PFSK-1 (cell line): ENCODE results near the gene XYLT1.

ENCODE experiments used
- POLR2AphosphoS5 ChIP-seq: IDR thresholded peaks from 2 replicates; pipeline ENCODE4 v1.6.1; 2012; ENCODE audit warnings: low read depth, mild to moderate bottlenecking, control low read depth, low read length, moderate library complexity
- REST ChIP-seq, 2 experiments: IDR thresholded peaks; 2 replicates each; pipeline versions ENCODE4 v1.6.1 to v1.8.0; 2011 to 2012; ENCODE audit warnings: low read depth in 2 of 2, low read length in 2 of 2, control low read depth in 1 of 2, inconsistent platforms in 1 of 2, mild to moderate bottlenecking in 1 of 2, moderate library complexity in 1 of 2; ENCODE audit not compliant: insufficient read depth in 1 of 2

- no peak for TF ChIP-seq POLR2AphosphoS5
- TF ChIP-seq REST (IDR thresholded peaks at IDR 0.05; ENCODE audit: insufficient read depth in 1 of 2, low read depth in 2 of 2, low read length in 2 of 2), result no peak
These were observed 179.5 kb downstream of the XYLT1 start for GRCh38 chr16:17291289-17291688.
